AG20443 (cell line): ENCODE measurements around the gene BSDC1.
A peak's percentile ranks its signal among the peaks of the same experiment; 100 is the strongest.
"Not testable (repeated sequence)": the region's sequence is repeated elsewhere in the genome, so short reads cannot be mapped to it uniquely, and the experiment has no call there.

Experiments used
- DNase-seq: peaks from one replicate; pipeline ENCODE4 v3.0.0; 2012; ENCODE audit warnings: low spot score, mixed read lengths

BSDC1 gene

GRCh38 chr1:32358435-32358834 is 35.8 kb downstream of the BSDC1 start:
- DNase-seq = no peak

GRCh38 chr1:32357614-32358013 is 36.6 kb downstream of the BSDC1 start:
- DNase-seq = no peak

- no peak for DNase-seq
These were observed 37.8 kb downstream of the BSDC1 start for GRCh38 chr1:32356478-32356877.

GRCh38 chr1:32355778-32356177 is 38.5 kb downstream of the BSDC1 start:
- DNase-seq = not testable (repeated sequence)

GRCh38 chr1:32353886-32354570 is 40.2 kb downstream of the BSDC1 start:
- DNase-seq = no peak

- no peak for DNase-seq
These were observed 40.8 kb downstream of the BSDC1 start for GRCh38 chr1:32353431-32353830.

- DNase-seq = no peak
These were observed 41.3 kb downstream of the BSDC1 start for GRCh38 chr1:32352831-32353383.

GRCh38 chr1:32352239-32352745 is 41.9 kb downstream of the BSDC1 start:
- DNase-seq = no peak

GRCh38 chr1:32351399-32352238 is 42.6 kb downstream of the BSDC1 start:
- DNase-seq = peak; percentile 99

GRCh38 chr1:32350785-32351398 is 43.3 kb downstream of the BSDC1 start:
- DNase-seq = peak; percentile 93

- DNase-seq = no peak
These were observed 45.0 kb downstream of the BSDC1 start for GRCh38 chr1:32349211-32349708.

- DNase-seq = no peak
These were observed 47.6 kb downstream of the BSDC1 start for GRCh38 chr1:32346532-32347157.

- no peak for DNase-seq
These were observed 48.9 kb downstream of the BSDC1 start for GRCh38 chr1:32345289-32345827.

GRCh38 chr1:32342704-32343103 is 51.5 kb downstream of the BSDC1 start:
- DNase-seq = no peak

- DNase-seq = no peak
These were observed 52.3 kb downstream of the BSDC1 start for GRCh38 chr1:32341971-32342370.

- no peak for DNase-seq
These were observed 53.0 kb downstream of the BSDC1 start for GRCh38 chr1:32341186-32341757.

- no peak for DNase-seq
These were observed 54.8 kb downstream of the BSDC1 start for GRCh38 chr1:32339363-32339978.

- DNase-seq = no peak
These were observed 55.5 kb downstream of the BSDC1 start for GRCh38 chr1:32338637-32339145.

GRCh38 chr1:32337855-32338636 is 56.2 kb downstream of the BSDC1 start:
- DNase-seq = no peak
